GM12892 (cell line): Measurements from ENCODE around the gene ALDH2.

ENCODE experiments used
- POLR2A ChIP-seq: IDR thresholded peaks from 2 replicates; pipeline ENCODE4 v1.6.1; 2011; ENCODE audit warnings: low read depth, low read length, control low read depth
- POLR2AphosphoS5 ChIP-seq: IDR thresholded peaks from 2 replicates; pipeline ENCODE4 v1.6.1; 2011; ENCODE audit warnings: low read depth, low read length, control low read depth

DNA sequence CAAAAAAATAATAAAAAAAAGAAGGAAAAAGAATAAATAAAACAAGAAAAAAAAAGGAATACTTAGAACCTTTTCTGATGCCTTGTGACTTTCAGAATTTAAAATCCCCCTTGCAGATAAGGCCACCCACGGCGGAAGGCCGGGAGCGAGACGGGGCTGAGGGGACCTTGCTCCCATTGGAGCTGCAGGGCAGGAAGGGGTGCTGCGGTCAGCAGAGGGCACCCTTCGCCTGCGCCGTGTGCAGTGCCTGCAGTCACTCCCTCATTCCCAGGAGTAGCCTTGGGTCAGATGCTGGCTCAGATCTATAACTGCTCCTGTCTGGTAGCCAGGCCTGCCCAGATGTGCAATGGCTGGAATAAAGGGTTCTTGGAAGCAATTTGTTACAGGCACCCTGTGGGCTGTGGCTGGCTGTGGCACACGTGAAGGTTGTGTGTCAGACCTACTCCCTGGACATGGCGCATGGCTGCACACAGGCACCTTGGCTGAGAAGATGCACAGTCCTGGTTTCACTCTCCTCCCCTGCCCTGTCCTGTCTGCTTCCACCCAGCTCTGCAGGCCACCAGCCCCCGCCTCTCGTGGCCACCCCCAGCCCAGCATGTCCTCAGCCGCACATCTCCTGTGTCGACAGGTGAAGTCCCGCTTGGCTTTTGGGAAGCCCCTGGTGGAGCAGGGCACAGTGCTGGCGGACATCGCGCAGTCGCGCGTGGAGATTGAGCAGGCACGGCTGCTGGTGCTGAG, 13.4 kb upstream of the ALDH2 start:
- no peak for TF ChIP-seq POLR2AphosphoS5
- no peak for TF ChIP-seq POLR2A
